GM21367 (cell line): ENCODE data around the gene SPTB.
"Not testable (repeated sequence)": the region's sequence is repeated elsewhere in the genome, so short reads cannot be mapped to it uniquely, and the experiment has no call there.

Experiments
- ATAC-seq: cut with Tn5 transposase; IDR thresholded peaks from one replicate; pipeline ENCODE4 v1.9.1; 2021; ENCODE audit not compliant: unreplicated experiment

The SPTB gene

DNA sequence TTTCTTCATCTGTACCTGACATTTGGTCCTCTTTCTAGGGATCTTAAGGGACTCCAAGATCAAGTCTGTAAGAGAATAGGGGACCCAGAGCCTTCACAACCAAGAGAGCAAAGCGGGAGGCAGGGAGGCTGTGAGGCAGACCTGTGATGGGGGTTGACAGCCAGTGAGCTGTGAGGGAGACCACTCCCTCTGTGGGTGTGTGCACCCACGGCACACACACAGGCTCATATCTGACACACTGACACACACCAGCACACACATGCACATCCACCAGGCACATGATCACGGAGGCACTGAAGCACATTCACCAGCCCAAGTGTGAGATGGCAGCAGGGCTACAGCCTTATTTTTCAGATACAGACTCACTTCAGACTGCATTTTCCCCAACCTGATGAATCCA is 55.2 kb downstream of the SPTB start:
- ATAC-seq = no peak

DNA sequence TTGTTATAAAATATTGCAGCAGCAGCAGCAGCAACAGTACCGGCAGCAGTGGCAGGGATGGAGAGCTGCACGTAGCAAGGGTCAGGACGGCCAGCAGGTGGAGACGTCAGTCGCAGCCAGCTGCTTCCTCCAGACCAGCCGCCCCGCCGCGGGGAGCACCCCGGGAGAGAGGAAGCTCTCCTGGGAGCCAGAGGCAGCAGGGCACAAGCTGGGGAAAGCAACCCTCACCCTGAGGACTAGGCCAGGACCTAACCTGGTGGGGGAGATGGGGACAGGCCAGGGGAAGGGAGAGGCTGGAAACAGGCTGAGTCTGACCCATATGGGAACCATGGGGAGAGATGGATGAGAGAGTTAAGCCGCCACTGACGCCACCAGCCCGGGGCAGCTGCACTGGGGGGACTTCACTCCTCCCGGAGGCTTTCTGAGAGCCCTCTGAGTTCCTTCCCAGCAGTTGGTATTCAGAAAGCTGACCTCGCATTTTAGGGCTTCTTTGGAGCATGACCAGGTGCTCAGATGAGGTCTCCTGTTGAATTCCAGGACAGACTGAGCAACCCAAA is 56.3 kb downstream of the SPTB start:
- ATAC-seq = no peak

DNA sequence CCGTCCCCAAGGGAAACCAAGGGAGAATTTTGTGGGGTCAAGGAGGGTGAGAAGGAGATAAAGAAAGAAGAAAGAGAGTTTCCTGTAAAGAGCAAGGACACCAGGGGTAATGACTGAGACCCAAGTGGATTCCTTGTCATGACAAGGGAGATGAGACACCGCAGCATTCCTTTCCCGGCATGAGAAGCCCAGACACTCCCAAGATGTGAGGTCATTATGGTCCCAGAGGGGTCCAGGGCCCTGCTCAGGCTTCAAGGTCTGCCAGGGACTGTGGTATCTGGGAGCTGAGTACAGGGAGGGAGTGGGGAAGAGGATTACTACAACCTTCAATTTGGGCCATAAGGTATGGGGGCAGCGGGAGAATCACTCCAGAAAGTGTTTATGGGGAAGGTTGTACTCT is 58.1 kb downstream of the SPTB start:
- no peak for ATAC-seq

DNA sequence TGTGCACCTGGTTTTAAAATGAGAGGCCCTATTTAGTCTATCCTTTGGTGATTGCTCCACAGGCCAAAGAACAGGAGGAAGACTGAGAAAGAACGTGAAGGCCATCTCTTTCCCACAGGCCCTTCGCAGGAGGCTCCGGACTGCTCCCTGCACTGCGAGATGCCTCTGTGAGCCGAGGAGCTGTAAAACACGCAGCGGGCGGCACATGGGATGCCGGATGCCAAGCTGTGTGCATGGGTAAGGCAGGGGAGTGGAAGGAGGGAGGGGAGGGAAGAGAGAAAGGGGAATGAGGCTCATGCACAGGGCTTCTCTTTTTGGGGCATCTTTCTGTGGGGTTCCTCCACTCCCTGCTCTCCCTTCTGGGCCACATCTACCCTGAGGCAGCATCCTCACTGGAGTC is 61.6 kb downstream of the SPTB start:
- no peak for ATAC-seq

DNA sequence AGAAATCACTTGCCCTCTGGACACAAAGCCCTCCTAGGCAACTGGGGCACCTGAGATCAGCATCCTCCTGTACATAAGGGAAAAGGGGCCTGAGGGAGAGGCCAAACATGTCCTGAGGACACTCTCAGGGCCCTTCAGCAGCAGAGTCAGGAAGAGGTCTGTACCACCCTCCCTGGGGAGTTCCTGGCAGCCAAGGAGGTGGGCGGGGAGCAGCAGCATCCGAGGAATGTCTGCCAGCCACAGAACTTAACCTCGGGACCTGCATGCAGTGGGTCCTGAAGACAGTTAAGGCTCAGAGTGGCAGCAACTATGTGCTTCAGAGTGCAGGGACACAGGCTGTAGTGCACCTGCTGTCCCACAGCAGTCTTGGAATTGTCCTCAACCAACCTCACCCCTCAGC is 62.1 kb downstream of the SPTB start:
- no peak for ATAC-seq

DNA sequence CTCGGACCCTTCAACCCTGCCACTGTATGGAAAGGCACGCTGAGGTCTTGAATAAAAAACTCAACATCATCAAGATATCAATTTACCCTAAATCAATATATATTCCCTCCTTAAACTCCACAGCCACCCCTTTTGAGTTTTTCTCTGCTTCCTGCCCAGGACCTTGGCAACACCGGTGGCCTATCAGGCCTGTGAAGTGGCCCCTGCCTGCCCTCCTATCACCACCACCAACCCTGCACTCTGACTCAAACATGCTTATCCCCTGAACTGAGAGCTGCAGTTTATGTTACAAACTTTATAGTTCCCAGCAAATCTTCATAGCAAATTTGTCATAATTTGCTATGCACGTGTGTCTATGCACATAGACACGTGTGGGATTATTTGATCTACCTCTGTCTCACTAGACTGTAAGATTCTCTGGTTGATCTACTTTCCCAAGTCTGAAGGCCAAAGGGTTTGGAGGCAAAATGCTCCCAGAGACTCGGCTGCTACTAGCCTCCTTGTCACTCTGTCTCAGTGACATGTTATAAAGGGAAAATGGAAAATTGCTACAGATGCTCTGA is 63.4 kb downstream of the SPTB start:
- no peak for ATAC-seq

DNA sequence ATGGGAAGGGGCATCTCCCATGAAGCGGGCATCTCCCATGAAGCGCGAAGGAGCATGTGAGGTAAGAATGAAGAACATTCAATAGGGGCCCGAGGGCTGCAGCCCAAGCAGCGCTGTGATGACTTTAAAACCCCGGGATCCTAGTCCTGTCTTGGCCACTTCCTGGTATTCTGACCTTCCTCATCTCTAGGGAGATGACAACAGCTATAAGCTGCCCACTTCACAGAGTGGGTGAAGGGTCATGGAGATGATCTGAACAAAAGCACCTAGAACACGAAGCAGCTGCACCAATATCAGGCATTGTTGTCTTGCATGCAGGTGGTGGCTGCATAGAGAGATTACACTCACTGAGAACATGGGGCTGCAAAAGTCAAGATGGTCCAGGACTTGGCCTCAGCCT is 64.5 kb downstream of the SPTB start:
- ATAC-seq = no peak

DNA sequence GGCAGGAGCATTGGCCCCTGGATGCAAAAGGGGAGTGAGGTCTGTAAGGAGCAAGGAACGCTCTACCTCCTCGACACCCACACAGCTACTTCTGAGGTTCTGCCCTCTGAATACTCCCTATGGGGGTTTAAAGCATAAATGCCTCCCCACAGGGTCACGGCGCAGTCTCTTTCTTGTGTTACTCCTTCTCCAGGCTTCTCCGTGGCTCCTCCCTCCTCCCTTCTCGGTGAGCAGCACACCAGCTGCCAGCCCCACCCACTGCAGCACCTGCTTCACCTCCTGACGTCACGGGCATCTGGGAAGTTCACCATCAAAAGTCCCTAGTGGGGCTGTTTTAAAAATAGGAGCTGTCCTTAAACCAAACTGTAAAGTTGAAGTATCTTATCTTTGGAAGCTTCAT is 67.3 kb downstream of the SPTB start:
- no peak for ATAC-seq

DNA sequence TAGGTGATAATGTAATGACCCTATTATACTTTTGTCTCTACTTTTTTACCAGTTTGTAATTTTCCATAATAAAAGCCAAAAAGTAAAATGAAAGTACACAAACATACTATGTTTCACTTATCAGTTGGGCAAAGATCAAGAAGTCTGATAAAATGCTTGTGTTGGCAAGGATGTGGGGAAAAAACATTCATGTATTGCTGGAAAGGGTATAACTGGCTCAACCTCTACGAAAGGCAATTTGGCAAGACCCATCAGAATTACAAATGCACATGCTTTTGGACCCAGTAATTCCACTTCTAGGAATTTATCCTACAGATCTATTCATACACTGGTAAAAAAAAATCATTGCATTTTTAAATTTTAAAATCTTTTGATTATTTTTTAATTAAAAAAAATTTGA is 68.0 kb downstream of the SPTB start:
- ATAC-seq = no peak

DNA sequence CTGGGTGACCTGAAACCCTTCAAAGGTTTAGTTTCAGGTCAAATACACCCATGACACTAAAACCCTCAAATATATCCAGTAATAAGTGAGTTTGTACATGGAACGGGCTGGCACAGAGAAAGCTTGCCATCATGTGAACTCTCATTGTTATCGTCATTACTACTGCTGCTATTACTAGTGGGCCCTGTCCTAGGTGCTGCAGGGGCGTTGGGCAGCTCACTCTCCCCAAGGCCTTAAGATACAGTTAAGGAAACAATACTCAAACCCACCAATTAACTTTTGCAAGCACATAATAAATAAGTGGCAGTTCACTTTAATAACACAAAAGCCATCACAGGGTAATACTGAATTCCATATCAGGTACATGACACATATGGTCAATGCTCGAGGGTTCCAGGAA is 71.3 kb downstream of the SPTB start:
- ATAC-seq = no peak

DNA sequence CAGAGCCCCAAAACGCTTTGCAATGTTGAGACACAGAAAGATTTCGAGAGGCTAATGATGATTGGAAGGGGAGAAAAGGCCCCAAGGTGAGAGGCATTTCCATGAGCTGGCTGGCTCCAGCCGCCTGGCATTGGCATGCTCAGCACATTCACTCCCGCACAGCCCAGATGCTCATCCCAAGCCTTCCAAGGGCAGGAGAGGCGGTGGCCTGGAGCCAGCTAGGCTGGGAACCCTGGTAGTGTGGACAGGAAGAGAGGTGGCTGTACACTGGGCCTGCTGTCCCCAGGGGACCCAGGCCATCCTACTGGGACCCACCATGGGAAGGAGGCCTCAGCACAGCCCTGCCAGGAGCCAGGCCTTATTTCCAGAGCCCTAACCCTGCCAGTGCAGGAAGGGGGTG is 72.2 kb downstream of the SPTB start:
- no peak for ATAC-seq

DNA sequence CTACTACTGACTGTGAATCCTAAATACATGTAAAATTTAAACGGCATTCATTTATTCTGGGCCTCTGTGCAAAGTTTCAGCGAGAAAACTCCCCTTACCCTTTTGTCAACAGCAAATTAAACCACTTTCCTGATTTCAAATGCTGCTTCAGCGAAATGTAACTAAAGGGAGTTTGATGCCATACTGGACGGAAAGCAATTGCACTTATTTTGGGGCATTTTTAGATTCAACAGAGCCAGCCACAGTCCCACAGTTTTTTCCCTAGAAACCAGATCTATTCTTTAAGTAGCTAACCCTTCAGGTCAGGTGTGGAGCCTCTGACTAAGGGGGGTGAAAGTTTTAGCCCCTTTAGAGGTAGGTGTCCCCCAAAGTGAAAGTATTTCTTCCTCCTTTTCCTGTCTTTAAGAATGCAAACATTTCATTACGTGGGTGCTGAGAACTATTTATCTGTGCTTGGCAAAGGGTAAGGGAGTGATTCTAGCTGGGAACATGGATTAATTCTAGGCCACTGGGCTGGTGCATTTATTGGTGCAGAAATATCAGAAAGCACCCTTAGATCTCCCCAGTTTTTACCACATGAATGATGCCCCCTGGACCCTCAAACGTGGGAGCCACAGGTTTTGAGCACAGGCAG is 72.7 kb downstream of the SPTB start:
- no peak for ATAC-seq

DNA sequence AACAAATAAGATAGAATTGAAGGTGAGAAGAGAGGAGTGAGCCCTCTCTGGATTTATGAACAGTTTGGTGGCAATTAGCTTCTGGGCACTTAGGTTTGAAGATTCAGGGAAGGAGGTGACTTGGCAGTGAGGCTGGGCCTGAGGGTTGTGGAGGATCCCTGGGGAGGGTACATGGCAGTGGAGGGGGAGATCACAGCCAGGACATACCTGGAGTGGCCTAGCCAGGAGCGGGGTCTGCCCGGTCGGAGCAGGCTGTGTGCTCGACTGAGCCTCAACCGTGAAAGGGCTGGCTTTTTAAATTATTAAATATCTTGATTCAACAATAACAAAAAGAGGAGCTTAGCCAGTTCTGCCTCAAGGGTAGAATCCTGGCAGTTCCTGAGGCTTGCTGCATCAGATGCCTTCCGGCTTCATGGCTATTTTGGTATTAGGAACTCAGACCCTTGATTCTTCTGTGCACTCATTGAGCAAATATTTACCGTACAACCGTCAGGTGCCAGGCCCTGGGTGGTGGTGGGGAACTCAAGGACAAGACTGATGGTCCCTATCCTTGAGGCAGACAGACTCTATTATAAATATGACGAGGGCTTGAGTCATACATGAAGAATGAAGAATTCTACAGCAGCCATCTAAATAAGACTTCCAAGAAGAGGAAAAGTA is 73.4 kb downstream of the SPTB start:
- no peak for ATAC-seq

DNA sequence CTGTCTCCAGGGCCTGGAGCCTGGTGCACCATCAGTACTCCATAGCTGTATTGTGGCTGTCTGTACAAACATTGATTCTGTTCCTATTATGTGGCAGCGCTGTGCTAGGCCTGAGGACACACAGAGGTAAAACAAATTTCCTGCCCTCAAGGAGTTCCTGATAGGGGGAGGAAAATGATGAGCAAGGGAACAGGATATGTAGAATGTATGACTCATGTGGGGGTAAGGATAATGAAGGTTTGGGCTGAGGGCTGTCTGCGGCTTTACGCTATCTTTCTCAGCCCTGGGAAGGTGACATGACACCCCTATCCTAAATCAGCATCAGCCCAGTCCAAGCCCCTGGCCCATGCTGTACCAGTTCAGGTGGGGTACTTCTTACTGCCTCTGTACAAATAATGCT is 74.1 kb downstream of the SPTB start:
- not testable (repeated sequence) for ATAC-seq

DNA sequence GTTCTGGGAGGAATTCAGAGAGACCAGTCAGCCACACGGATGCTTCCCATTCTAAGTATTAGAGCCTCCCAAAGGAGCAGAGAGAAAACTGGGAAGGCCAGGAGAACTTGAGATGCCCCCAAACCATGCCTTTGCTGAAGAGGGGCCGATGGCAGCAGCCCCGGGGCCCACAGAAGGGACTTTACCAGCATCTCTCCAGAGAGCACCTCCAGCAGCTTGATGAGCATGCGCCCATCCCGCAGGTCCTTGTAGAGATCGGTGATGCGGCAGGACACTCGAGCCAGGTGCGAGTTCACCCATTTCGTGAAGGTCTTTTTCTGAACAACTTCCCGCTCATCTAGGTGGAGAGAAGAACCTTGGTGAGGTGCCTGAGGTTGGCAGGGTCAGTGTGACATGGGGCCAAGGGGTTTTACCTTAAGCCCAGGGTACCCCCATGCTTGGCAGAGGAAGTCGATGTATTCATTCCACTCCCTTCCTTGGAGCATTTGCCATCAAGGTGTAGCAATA is 74.9 kb downstream of the SPTB start:
- ATAC-seq = no peak

DNA sequence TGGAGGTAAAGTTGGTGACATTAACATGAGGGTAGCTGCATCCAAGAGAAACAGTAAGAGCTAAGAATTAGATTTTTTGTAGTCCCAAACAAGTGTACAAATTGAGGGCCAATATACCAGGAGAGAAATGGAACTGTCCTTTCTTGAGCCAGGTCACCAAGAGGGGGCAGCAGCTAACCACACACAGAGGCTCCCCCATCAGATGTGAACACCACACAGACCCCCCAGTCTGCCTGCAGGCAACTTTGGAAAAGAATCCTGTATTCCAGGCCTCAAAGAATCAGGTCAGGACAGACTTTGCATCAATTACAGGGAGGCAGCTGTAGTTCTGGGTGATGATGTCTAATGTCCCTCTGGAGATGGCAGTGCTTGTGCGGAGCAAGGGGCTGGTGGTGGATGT is 77.9 kb downstream of the SPTB start:
- no peak for ATAC-seq

DNA sequence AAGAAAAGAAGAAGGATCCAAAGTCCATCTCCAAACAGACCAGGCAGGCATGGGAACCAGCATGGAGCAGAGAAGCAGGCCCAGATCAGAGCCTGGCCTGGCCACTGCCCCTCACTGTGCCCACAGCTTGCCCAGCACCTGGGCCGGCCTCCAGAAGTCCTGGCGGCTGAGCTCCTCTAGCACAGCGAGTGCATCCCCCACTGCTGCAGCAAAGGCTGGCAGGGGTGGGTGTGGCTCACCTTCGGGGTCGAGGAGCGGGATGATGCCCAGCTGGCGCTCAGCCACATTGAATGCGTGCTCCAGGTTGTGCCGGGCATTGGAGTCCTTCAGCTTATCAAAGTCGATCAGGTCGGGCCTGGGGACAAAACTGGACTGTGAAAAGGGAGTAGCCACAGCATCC is 78.7 kb downstream of the SPTB start:
- no peak for ATAC-seq

DNA sequence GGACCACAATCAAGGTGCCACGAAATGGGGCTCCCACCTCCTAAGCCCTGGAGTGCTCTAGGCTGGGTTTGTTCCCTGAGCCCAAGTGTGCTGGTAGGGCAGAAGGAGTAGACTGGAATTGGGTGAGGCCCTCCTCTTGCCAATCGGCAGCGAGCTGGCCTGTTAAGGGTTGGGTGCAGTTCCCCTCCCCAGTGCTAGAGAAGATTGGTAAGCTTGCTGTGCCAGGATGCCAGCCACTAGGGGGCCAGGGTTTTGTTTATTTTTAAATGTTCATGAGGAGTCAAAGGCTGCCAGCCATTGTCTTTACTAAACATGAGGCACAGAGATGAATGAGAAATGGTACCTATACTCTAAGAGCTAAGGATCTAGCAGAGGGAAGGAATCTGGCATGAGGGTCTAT is 79.7 kb downstream of the SPTB start:
- no peak for ATAC-seq

DNA sequence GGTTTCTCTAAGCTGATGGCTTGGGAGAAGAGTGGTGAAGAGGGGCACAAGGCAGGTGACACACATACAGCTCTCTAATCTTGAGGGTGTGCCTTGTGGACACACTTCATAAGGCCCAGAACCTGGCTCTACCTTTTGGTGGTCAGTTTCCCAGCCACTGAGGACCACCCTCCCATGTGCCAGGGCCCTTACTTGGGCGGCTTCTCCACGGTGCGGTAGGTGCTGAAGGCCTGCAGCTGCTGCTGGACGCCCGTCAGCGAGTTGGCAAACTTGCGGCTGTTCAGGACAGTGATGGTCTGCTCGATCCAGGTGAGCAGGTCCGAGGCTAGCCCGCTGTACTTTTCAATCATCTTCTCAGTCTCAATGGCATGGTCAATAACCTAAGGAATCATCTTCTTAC is 80.2 kb downstream of the SPTB start:
- no peak for ATAC-seq

DNA sequence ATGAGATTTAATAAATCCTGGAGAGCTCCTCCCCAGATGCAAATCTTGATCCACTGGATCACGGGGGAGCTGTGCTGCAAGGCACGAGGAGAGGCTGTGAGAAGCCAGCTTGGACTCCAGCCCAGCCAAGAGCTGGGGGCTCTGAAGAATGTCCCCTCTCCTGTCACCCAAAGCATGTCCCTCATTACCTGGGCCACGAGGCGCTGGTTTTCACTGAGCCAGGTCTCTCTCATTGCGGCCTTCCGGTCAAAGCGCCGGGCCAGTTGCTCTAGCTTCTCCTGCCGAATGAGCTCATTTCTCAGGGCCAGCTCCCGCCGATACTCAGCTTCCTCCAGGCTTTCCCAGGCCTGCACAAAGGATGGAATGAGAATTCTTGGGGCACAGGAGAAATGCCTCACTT is 83.3 kb downstream of the SPTB start:
- ATAC-seq = no peak

DNA sequence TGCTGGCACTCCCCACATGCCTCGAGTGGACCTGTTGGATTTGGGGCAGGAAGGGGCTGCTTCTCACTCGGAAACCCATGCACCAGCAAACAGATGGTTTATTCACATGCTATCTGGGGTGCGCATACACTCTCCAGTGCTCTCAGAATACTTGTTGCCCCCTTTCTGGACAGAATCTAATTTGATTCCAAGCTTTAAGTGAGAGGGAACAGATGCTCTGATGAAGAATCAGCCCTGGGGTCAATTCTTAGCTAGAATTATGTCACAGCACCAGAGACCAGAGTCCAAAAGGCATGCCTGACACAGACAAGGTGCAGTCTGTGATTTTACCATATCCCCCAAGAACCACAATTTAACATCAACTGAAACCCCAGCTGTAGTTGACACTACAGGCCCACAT is 83.8 kb downstream of the SPTB start:
- no peak for ATAC-seq

DNA sequence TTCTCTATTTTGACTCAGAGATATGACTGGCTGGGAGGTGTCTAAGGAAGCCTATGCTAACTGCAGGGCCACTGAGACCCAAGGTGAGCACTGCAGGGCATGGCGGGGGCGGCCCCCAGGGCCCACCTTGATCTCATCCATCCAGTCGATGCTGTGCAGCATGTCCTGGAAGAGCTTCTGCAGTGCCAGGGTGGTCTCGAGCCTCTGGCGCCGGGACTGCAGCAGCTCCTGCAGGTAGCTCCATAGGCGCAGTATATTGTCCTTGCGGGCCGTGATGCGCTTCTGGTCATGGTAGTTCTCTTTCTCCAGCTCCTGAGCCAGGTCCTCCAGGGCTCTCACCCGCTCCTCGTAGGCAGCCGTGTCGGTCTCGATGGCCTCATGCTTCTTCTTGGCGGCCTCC is 84.5 kb downstream of the SPTB start:
- no peak for ATAC-seq
